HepG2 (cell line): ENCODE measurements around the gene BAHCC1. TPM values are rescaled to one million over a fixed set of nuclear protein-coding genes. Genes with fewer than 3 reads are reported as not detected.

Source experiments
- ATF7 ChIP-seq, 2 experiments: fragments of 450-650 bp in 1 of 2; sonication (generic) in 1 of 2; formaldehyde crosslinking in 1 of 2; IDR thresholded peaks; 2 replicates each; pipeline versions ENCODE4 v1.4.0 to v1.6.1; 2016 to 2020; ENCODE audit warnings: antibody characterized with exemption in 1 of 2, mild to moderate bottlenecking in 1 of 2, missing genetic modification reagents in 1 of 2
- POLR2AphosphoS2 ChIP-seq: IDR thresholded peaks from 2 replicates; pipeline ENCODE4 v1.6.1; 2011; ENCODE audit warnings: low read depth, low read length, improper control_type of control experiment
- PREB ChIP-seq: sonication (generic); formaldehyde crosslinking; IDR thresholded peaks from 2 replicates; pipeline ENCODE4 v1.4.0; 2020; ENCODE audit warnings: missing genetic modification reagents
- RARG ChIP-seq: sonication (generic); formaldehyde crosslinking; IDR thresholded peaks from 2 replicates; pipeline ENCODE4 v1.4.0; 2020; ENCODE audit warnings: low read depth, mild to moderate bottlenecking, missing genetic modification reagents
- RERE ChIP-seq: IDR thresholded peaks from 2 replicates; pipeline ENCODE4 v1.6.1; 2016; ENCODE audit warnings: low read depth, missing genetic modification reagents, missing compliant biosample characterization
- SIX1 ChIP-seq: sonication (generic); formaldehyde crosslinking; IDR thresholded peaks from 2 replicates; pipeline ENCODE4 v1.4.0; 2020; ENCODE audit warnings: missing genetic modification reagents, borderline replicate concordance
- polyA plus RNA-seq, 8 experiments: library from polyadenylated mRNA; depleted of rRNA in 3 of 8; stranded (reverse) in 7 of 8; unstranded in 1 of 8; fragments of >200 nt; fragmentation: Illumina TruSeq in 4 of 8; extraction: Trizol in 4 of 8; gene quantifications; 2 replicates each; pipeline versions ENCODE4 v1.2.1 to v1.2.3, GENCODE V29; 2011 to 2016; ENCODE audit warnings: low read depth in 4 of 8, missing spikeins in 1 of 8, mixed read lengths in 1 of 8; ENCODE audit not compliant: insufficient read depth in 1 of 8
- total RNA-seq, 5 experiments: library from RNA; depleted of rRNA; stranded (reverse); fragments of >200 nt; fragmentation: Illumina TruSeq; extraction: Trizol; gene quantifications; 2 replicates each; pipeline ENCODE4 v1.2.3, GENCODE V29; 2016; ENCODE audit warnings: low read depth in 1 of 5
- TF ChIP-seq, protein P1 (sequence below): sonication (generic); formaldehyde crosslinking; IDR thresholded peaks from 2 replicates; pipeline ENCODE4 v1.4.0; 2020; ENCODE audit warnings: mild to moderate bottlenecking, missing genetic modification reagents
- TF ChIP-seq, protein P2 (sequence below), 2 experiments: fragments of 450-650 bp in 1 of 2; sonication (generic) in 1 of 2; formaldehyde crosslinking in 1 of 2; IDR thresholded peaks; 2 replicates each; pipeline versions ENCODE4 v1.6.1 to v1.8.0; 2016 to 2022; ENCODE audit warnings: antibody characterized with exemption in 1 of 2, mild to moderate bottlenecking in 1 of 2, missing genetic modification reagents in 1 of 2

The BAHCC1 gene
- total and polyA plus RNA-seq, 2 of the 13 experiments (the other 11 are each of a cell fraction or from before 2014, with no cell fraction given) = 1.4 to 1.7 TPM

DNA sequence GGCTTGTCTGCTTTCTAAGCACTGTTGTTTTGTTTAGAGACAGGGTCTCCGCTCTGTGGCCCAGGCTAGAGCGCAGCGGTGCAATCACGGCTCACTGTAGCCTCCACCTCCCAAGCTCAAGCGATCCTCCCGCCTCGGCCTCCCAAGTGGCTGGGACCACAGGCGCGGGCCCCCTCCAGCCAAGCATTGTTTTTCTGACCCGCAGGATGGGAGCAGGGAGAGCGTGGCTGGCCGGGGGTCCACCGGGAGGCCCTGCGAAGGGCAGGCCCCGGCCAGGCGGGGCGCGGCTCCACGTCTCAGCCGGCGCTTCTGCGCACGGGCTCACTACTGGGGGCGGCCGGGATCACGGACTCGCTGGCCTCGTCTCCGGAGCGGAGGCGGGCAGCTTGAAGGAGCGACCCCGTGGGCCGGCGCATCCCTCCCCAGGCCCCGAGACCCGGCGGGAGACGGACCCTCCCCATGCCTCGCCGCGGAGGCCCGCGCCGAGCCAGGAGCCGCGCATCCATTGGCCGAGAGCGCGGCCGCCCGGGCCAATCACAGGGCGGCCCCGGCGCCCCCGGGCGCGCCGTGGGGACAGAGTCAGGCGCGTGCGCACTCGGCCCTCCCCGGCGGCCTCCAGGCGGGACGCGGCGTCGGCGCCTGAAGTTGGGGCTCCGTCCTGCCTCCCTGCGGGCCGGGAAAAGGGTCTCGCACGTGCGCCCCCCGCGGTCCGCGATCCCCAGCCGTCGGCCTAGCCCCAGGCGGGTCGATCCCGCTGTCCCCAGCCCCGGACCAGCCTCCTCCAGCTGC is 92.4 kb downstream of the BAHCC1 start (continued):
- TF ChIP-seq, protein P1, sequence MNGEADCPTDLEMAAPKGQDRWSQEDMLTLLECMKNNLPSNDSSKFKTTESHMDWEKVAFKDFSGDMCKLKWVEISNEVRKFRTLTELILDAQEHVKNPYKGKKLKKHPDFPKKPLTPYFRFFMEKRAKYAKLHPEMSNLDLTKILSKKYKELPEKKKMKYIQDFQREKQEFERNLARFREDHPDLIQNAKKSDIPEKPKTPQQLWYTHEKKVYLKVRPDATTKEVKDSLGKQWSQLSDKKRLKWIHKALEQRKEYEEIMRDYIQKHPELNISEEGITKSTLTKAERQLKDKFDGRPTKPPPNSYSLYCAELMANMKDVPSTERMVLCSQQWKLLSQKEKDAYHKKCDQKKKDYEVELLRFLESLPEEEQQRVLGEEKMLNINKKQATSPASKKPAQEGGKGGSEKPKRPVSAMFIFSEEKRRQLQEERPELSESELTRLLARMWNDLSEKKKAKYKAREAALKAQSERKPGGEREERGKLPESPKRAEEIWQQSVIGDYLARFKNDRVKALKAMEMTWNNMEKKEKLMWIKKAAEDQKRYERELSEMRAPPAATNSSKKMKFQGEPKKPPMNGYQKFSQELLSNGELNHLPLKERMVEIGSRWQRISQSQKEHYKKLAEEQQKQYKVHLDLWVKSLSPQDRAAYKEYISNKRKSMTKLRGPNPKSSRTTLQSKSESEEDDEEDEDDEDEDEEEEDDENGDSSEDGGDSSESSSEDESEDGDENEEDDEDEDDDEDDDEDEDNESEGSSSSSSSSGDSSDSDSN (CRISPR knock-in tag) = peak; percentile 67
- TF ChIP-seq SIX1 (CRISPR knock-in tag) (no peak), POLR2AphosphoS2 (no peak), RARG (CRISPR knock-in tag) (no peak), ATF7 (IDR thresholded peaks at IDR 0.05) (no peak), ATF7 (CRISPR knock-in tag; IDR thresholded peaks at IDR 0.05) (peak; percentile 43; the same call in 1 of the 2 replicates), PREB (no peak), RERE (CRISPR knock-in tag) (no peak)
- TF ChIP-seq, protein P2, sequence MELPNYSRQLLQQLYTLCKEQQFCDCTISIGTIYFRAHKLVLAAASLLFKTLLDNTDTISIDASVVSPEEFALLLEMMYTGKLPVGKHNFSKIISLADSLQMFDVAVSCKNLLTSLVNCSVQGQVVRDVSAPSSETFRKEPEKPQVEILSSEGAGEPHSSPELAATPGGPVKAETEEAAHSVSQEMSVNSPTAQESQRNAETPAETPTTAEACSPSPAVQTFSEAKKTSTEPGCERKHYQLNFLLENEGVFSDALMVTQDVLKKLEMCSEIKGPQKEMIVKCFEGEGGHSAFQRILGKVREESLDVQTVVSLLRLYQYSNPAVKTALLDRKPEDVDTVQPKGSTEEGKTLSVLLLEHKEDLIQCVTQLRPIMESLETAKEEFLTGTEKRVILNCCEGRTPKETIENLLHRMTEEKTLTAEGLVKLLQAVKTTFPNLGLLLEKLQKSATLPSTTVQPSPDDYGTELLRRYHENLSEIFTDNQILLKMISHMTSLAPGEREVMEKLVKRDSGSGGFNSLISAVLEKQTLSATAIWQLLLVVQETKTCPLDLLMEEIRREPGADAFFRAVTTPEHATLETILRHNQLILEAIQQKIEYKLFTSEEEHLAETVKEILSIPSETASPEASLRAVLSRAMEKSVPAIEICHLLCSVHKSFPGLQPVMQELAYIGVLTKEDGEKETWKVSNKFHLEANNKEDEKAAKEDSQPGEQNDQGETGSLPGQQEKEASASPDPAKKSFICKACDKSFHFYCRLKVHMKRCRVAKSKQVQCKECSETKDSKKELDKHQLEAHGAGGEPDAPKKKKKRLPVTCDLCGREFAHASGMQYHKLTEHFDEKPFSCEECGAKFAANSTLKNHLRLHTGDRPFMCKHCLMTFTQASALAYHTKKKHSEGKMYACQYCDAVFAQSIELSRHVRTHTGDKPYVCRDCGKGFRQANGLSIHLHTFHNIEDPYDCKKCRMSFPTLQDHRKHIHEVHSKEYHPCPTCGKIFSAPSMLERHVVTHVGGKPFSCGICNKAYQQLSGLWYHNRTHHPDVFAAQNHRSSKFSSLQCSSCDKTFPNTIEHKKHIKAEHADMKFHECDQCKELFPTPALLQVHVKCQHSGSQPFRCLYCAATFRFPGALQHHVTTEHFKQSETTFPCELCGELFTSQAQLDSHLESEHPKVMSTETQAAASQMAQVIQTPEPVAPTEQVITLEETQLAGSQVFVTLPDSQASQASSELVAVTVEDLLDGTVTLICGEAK (IDR thresholded peaks at IDR 0.05) = no peak
- TF ChIP-seq, protein P2 (CRISPR knock-in tag; IDR thresholded peaks at IDR 0.05) = peak; percentile 54; the same call in 1 of the 2 replicates
